HG03064 (cell line): ENCODE results near the gene PPP2CA.
"Not testable (repeated sequence)": the region's sequence is repeated elsewhere in the genome, so short reads cannot be mapped to it uniquely, and the experiment has no call there.

ENCODE experiments used
- ATAC-seq: cut with Tn5 transposase; IDR thresholded peaks from one replicate; pipeline ENCODE4 v1.9.1; 2021; ENCODE audit warnings: low read depth; ENCODE audit not compliant: unreplicated experiment

The PPP2CA gene

DNA sequence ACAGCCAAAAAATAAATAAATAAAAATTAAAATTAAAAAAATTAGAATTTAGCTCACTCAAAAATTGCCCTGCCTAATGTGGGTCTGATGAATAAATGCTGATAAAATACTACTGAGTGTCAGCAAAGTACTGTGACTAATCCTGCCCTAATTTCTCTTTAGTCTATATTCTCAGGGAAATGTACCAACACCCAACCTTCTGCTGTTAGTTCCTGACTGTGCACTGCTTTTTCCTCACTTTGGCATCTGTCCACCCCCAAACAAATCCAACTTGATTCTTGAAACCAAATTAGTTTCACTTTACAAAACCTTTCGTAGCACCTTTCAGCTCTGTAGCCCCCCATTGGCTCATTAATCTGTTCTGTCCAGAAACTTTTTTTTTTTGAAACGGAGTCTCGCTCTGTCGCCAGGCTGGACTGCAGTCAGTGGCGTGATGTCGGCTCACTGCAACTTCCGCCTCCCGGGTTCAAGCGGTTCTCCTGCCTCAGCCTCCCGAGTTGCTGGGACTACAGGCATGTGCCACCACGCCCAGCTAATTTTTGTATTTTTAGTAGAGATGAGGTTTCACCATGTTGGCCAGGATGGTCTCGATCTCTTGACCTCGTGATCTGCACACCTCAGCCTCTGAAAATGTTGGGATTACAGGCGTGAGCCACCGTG lies 73.6 kb downstream of the PPP2CA start:
- not testable (repeated sequence) for ATAC-seq

DNA sequence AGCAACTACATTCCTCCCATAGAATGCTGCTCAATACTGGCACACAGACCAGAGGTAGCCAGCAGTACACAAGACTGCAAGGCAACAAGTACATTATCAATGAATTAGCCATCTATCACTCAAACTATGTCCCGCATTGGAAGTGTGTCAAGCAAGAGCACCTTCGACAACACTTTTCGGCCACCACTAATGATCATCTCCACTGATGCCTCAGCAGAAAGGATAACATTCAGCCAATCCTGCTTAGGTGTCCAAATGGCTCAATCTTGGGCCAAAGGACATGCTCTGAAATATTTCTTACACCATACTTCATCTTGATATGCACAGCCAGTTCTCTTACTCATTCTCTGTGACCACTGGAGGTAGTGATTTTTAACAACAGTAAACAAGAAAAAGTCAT lies 74.2 kb downstream of the PPP2CA start:
- no peak for ATAC-seq

DNA sequence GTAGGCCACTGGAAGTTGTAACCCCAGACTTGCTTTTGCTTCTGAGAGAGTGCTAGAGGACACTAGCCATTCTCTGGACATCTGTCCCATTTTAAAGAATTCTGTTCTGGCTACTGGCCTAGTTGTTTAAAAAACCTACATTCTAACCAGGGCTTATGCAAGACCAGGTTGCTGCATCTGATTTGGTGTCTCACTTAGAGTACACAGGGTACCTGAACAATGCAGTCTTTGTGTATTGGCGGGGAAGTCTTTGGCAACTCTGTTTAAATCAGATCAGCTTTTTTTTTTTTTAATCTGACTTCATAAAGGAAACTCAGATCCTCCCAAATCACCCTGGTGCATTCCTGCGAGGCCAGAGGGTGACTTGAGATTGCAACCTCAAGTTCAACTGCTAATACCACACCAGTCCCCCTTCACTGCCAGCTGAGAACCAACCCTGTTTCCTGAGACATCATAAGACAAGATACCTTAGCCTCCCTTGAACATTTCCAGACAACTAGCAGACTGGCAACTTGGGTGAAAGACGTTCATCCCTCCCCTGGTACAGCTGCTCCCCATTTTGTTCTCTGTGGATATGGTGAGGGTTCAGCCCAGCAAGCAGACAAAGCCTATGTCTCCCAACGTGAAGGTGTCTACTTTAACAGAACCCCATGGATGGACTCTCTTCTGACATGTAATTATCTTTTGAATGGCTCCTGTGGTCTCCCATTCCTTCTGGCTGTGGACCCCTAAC lies 76.1 kb downstream of the PPP2CA start:
- no peak for ATAC-seq

DNA sequence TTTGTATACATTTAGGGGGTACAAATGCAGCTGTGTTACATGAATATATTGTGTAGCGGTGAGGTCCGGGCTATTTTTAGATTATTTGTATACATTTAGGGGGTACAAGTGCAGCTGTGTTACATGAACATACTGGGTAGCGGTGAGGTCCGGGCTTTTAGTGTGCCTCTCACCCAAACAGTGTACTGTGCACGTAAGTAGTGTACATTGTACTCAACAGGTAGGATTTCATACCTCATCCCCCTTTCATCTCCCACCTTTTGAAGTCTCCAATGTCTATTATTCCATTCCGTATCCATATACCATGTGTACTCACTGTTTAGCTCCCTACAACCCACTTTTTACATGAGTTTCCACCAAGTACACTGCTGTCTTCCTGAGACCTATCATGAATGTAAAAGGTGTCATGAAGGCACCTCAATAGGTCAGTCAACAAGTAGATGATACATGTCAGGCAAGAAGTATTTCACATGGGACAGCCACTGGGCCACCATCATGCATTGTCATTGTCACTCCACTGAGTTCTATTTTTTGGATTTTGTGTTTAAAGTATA lies 76.8 kb downstream of the PPP2CA start:
- no peak for ATAC-seq

DNA sequence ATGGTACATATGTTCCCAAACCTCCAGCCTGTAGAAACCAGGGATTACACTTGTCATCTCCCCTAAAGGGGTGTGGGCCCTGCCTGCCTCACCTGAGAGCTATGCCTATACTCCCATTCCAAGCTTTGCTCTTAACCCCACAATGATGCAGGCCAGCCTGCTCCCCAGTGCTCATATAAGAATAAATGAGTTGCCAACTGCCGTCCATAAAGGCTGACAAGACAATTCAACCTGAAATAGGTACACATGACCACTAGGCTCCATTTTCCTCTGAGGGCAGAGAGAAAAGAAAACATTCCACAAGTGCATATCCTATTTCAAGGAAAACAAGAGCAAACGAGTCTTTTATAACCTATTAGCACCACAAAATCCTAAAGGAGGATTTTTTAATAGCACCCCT lies 77.6 kb downstream of the PPP2CA start:
- ATAC-seq = no peak

DNA sequence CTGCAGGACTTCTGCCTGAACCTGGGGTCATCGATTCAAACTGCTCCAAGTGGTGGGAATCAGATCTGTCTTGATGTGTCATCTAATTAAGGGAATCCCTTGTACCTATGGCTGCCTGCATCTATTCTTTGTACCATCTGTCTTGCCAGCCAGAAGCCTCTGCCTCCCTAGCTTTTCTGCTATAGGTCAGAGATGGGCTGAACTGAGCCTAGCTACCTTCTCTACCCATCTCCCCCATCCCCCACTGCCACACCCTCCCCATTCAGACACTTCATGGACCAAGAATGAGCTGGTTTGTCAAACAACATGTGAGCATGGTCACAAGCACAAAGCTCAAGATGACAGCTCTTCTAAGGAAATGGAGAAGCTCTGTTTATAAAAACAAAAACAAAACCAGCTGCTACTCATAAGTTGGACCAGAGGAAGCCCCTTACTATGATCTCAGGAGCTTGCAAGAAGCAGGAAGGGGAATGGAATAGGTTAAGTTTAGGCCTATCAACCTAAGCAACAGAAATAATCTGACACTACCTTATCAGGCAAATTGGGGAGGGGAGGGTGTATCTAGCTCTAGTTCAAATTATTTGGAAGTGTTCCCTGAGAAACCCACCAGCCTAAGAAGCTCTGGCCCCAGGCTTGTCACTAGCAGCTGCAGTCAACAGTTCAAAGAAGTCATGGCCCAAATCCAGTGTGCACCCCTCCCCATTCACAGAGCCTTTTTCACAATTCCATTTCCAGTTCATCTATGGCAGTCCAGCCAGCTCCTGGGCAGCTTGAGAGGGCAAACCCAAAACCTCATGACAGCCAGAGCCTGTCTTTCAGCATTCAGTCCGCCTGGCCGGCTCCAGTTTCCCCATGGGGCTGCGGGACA lies 79.0 kb downstream of the PPP2CA start:
- ATAC-seq = no peak

DNA sequence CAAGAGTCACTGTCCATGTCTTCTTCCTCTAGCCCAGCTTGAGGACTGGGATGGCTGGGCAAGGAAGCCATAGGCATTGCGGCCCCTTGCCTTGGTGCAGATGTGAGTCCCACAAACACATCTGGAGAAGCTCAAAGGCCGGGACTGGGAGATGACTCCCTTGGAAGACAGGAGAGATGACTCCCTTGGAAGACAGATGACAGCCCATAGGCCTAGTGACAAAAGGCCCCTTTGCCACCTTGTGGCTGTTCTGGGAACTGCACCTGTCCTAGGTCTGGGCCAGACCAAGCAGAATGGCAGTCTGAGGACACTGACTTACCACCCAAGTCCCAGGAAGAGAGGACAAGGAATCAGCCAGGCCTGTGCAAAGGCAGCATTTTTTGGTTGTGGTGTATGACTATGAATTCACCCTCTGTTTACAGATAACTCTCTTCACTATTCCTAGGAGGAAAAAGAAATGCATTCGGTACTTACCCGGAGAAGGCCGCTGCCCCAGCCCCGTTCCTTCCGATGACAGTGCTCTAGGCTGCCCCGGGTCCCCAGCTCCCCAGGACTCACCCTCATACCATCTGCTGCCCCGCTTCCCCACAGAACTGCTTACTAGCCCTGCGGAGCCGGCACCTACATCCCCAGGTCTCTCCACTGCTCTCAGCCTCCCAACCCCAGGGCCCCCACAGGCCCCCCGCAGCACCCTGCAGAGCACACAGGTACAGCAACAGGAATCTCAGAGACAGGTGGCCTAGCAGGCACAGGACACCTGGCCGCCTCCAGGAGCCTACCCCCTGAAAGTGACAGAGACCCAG lies 79.9 kb downstream of the PPP2CA start:
- no peak for ATAC-seq

DNA sequence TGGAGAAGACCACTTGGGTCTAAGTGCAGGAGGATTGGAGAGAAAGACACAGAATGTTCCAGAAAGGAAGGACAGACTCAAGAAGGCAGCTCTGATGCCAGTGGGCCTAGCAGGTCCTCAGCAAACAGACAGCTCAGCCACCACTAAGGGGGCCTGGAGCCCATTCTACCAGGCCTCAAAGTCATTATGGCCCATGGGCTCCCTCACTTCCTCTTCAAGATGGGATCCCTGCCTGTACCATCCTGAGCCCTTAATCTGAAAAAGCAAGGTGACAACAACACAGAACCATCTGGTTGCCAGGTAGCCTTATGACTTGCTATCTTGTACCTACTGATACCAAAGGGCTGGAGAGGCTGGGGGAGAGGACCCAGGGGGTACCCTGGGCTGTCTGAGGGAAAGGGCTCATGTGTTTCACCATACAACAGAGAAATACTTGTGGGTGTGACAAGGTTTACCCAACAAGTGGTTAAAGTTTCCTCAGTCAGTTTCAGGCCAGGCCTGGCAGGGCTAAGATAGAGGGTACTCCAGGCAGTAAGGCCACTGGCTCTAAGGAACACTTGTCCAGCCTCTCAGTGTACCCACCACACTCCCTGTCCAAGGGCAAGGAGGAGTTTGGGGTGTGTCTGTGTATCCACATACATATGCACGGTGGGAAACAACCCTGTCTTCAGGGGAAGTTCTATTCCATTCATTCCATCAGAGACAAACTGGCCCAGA lies 80.7 kb downstream of the PPP2CA start:
- no peak for ATAC-seq
